ENCODE data around the gene TOR2A.

Gene TOR2A

DNA sequence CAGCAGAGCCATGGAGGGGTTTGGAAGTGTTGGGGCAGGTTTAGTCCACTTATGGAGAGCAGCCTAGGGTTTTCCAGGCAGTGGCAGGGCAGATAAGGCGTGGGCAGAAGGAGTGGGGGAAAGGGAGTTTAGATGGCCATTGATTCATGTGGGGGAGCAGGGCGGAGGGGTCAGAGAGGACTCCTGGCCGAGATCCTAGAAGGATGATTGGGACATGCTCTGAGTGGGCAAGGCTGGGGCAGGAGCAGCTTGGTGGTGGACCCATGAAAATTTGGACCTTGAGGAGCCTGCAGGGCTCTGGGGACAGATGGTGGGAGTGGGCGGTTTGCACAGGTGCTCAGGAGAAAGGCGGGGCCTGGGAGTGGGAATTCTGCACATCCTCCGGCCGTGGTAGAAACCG lies 18.1 kb upstream of the TOR2A start:
- no peak for TF ChIP-seq EZH2phosphoT487 (IDR thresholded peaks at IDR 0.05; ENCODE audit: borderline replicate concordance)
- TF ChIP-seq, protein P1, sequence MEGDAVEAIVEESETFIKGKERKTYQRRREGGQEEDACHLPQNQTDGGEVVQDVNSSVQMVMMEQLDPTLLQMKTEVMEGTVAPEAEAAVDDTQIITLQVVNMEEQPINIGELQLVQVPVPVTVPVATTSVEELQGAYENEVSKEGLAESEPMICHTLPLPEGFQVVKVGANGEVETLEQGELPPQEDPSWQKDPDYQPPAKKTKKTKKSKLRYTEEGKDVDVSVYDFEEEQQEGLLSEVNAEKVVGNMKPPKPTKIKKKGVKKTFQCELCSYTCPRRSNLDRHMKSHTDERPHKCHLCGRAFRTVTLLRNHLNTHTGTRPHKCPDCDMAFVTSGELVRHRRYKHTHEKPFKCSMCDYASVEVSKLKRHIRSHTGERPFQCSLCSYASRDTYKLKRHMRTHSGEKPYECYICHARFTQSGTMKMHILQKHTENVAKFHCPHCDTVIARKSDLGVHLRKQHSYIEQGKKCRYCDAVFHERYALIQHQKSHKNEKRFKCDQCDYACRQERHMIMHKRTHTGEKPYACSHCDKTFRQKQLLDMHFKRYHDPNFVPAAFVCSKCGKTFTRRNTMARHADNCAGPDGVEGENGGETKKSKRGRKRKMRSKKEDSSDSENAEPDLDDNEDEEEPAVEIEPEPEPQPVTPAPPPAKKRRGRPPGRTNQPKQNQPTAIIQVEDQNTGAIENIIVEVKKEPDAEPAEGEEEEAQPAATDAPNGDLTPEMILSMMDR (conservative IDR thresholded peaks at IDR 0.05; ENCODE audit: low read length) = no peak
- H3K79me2 ChIP-seq (ENCODE audit: insufficient read depth, low read length) = no peaks in the 10 kb centered on the region
- H3K9me2 ChIP-seq (replicated peaks; ENCODE audit: low read depth, low read length) = no peaks in the 10 kb centered on the region
- no peaks in the 10 kb centered on the region for H3K27me3 ChIP-seq (ENCODE audit: insufficient read depth, low read length, poor library complexity, severe bottlenecking)
- H3K4me2 ChIP-seq (ENCODE audit: low read depth, low read length, poor library complexity, severe bottlenecking) = no peak overlapping the region
- peaks cover 27% of the 10 kb centered on the region for H4K20me1 ChIP-seq (ENCODE audit: insufficient read depth, low read length, poor library complexity, severe bottlenecking)
- peaks cover 51% of the 10 kb centered on the region; the same call in 1 of the 2 replicates for H3K36me3 ChIP-seq (ENCODE audit: insufficient read depth, low read length)
- H2AFZ ChIP-seq (ENCODE audit: low read length) = no peak overlapping the region
- H3K4me3 ChIP-seq (ENCODE audit: low read length, poor library complexity, severe bottlenecking) = no peak overlapping the region
- no peaks in the 10 kb centered on the region for H3K9me3 ChIP-seq (ENCODE audit: insufficient read depth, low read depth, low read length)
- H3F3A ChIP-seq (ENCODE audit: low read depth) = no peaks in the 10 kb centered on the region
- H3K9ac ChIP-seq (ENCODE audit: low read depth, low read length, poor library complexity, severe bottlenecking) = no peak overlapping the region
- no peaks in the 10 kb centered on the region for H3K4me1 ChIP-seq (ENCODE audit: insufficient read depth, low read length, poor library complexity, severe bottlenecking)

DNA sequence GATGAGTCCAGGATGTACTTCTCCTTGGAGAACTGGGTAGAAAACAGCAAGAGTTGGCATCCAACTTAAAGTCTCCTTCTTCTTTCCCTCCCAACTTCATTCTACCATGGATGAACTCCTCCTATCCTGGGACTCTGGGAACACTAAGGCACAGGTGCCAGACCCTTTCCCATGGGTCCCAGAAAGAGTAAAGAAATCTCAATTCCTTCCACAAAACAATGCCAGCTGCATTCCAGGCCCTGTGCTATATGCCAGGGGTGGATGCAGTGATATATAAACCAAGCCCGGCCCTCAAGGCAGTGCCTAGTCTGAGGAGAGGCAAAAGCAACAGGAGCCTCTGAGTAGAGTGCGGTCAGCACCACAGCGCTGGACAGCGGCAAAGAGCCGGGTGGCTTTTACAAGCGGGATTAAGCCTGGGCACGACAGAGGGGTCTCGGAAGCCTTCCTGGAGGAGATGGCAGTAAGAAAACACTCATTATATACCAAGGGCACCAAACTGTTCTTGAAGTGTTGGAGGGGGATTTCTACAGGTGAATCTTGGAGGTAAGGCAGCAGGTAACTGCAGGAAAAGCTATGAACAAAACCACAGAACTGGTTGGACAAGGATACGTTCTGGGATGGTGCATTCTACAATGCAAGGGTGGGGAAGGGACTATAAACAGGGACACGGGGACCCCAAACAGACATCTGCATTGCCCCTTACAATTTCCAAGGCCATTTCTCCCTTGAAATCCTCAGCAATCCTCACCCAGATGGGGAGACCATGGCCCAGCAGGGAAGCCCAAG lies 16.4 kb upstream of the TOR2A start:
- TF ChIP-seq, protein P1 (conservative IDR thresholded peaks at IDR 0.05; ENCODE audit: low read length) = no peak
- no peak for TF ChIP-seq EZH2phosphoT487 (IDR thresholded peaks at IDR 0.05; ENCODE audit: borderline replicate concordance)
- H3K4me1 ChIP-seq (ENCODE audit: insufficient read depth, low read length, poor library complexity, severe bottlenecking) = no peaks in the 10 kb centered on the region
- no peaks in the 10 kb centered on the region for H3K9me2 ChIP-seq (replicated peaks; ENCODE audit: low read depth, low read length)
- H3K79me2 ChIP-seq (ENCODE audit: insufficient read depth, low read length) = no peaks in the 10 kb centered on the region
- H2AFZ ChIP-seq (ENCODE audit: low read length) = no peak overlapping the region
- no peak overlapping the region for H3K4me2 ChIP-seq (ENCODE audit: low read depth, low read length, poor library complexity, severe bottlenecking)
- H4K20me1 ChIP-seq (ENCODE audit: insufficient read depth, low read length, poor library complexity, severe bottlenecking) = peaks cover 27% of the 10 kb centered on the region
- H3K9me3 ChIP-seq (ENCODE audit: insufficient read depth, low read depth, low read length) = no peaks in the 10 kb centered on the region
- no peaks in the 10 kb centered on the region for H3F3A ChIP-seq (ENCODE audit: low read depth)
- H3K27me3 ChIP-seq (ENCODE audit: insufficient read depth, low read length, poor library complexity, severe bottlenecking) = no peaks in the 10 kb centered on the region
- no peak overlapping the region for H3K4me3 ChIP-seq (ENCODE audit: low read length, poor library complexity, severe bottlenecking)
- peaks cover 65% of the 10 kb centered on the region; the same call in 1 of the 2 replicates for H3K36me3 ChIP-seq (ENCODE audit: insufficient read depth, low read length)
- H3K9ac ChIP-seq (ENCODE audit: low read depth, low read length, poor library complexity, severe bottlenecking) = no peak overlapping the region

DNA sequence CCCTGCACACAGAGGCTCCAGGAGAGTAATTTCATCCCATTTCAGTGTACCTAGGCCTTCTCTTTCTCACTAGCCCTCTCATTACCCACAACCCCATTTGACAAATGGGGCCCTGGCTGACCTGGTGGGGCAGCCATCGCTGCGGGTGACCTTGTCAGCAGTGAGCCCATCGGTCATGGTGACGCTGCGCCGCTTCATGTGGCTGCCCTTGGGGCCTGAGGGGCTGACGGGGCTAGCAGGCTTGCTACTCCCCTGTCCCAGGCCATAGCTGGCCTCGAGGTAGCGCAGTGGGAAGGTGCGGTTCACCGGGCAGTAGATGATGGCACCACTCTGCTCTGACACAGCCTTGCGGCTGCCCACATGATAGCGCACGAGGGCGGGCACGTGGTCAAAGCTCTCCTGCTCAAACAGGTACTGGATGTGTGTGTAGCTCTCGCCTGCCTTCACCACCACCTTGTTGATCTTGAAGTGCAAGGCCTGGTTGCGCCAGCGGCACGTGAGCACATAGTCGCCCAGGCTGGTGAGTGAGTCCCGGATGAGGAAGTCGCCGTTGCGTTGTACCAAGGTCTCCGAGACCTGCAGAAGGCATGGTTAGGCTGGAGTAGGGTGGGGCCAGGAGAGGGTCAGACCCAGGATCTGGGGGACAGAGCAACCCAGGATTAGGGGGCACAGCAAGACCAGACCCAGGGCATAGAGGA lies 14.1 kb upstream of the TOR2A start:
- TF ChIP-seq EZH2phosphoT487 (IDR thresholded peaks at IDR 0.05; ENCODE audit: borderline replicate concordance) = no peak
- TF ChIP-seq, protein P1 (conservative IDR thresholded peaks at IDR 0.05; ENCODE audit: low read length) = no peak
- no peaks in the 10 kb centered on the region for H3K79me2 ChIP-seq (ENCODE audit: insufficient read depth, low read length)
- no peak overlapping the region for H3K4me2 ChIP-seq (ENCODE audit: low read depth, low read length, poor library complexity, severe bottlenecking)
- no peak overlapping the region for H3K4me3 ChIP-seq (ENCODE audit: low read length, poor library complexity, severe bottlenecking)
- peaks cover 82% of the 10 kb centered on the region; the same call in 1 of the 2 replicates for H3K36me3 ChIP-seq (ENCODE audit: insufficient read depth, low read length)
- H3K9me3 ChIP-seq (ENCODE audit: insufficient read depth, low read depth, low read length) = no peaks in the 10 kb centered on the region
- H3K9me2 ChIP-seq (replicated peaks; ENCODE audit: low read depth, low read length) = no peaks in the 10 kb centered on the region
- peaks cover 27% of the 10 kb centered on the region for H4K20me1 ChIP-seq (ENCODE audit: insufficient read depth, low read length, poor library complexity, severe bottlenecking)
- H3K27me3 ChIP-seq (ENCODE audit: insufficient read depth, low read length, poor library complexity, severe bottlenecking) = no peaks in the 10 kb centered on the region
- H3K9ac ChIP-seq (ENCODE audit: low read depth, low read length, poor library complexity, severe bottlenecking) = no peak overlapping the region
- H3K4me1 ChIP-seq (ENCODE audit: insufficient read depth, low read length, poor library complexity, severe bottlenecking) = no peaks in the 10 kb centered on the region
- no peaks in the 10 kb centered on the region for H3F3A ChIP-seq (ENCODE audit: low read depth)
- H2AFZ ChIP-seq (ENCODE audit: low read length) = no peak overlapping the region

Measured in Loucy (cell line).